ENCODE results near the gene CAMSAP3.

DNA sequence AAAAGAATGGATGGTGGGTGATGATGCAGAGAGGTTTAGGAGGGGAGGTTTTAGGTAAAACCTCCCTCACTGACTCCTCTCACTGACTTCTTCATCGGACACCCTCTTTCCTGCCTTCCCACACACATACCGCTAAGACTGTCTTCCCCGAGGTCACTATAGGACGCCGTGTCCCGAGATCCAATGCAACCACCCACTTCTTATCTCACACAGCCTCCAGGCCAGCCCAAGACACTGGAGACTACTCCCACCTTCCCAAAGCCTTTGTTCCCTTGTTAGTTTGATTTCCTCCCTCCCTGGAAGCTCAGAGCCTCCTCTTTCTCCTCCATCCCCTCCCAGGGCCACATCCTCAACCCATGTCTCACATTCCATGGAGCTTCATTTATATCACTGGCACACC is 16.5 kb upstream of the CAMSAP3 start:
- TF ChIP-seq CTCF (IDR thresholded peaks at IDR 0.05; ENCODE audit: low read length) (no peak), EZH2 (IDR thresholded peaks at IDR 0.05; ENCODE audit: borderline replicate concordance, low read length) (no peak)
